Prostate gland (tissue), 2 donors: ENCODE results near the gene CSRNP3. TPM values are rescaled to one million over a fixed set of nuclear protein-coding genes. Genes with fewer than 3 reads are reported as not detected.

ENCODE experiments used
- DNase-seq: peaks from one replicate; pipeline ENCODE4 v3.0.0-alpha.2; 2019; ENCODE audit warnings: low spot score
- H3K27ac ChIP-seq, 2 donors: fragments of 200-600 bp; sonication (generic); 2 replicates each; pipeline ENCODE4 v1.5.1; 2017 to 2019
- H3K27me3 ChIP-seq: fragments of 200-600 bp; sonication (generic); replicated peaks from 2 replicates; pipeline ENCODE4 v1.5.1; 2019; ENCODE audit not compliant: insufficient read depth
- H3K36me3 ChIP-seq, 2 donors: fragments of 200-600 bp; sonication (generic); 1 replicate in 1 of 2; 2 replicates in 1 of 2; pipeline versions ENCODE4 v1.5.1 to v1.8.1; 2017 to 2019
- H3K4me1 ChIP-seq: fragments of 200-600 bp; sonication (generic); replicated peaks from 2 replicates; pipeline ENCODE4 v1.5.1; 2019
- H3K4me3 ChIP-seq, 2 donors: fragments of 200-600 bp; sonication (generic); 2 replicates each; pipeline ENCODE4 v1.5.1; 2017 to 2019
- H3K9me3 ChIP-seq: fragments of 200-600 bp; sonication (generic); 2 replicates; pipeline ENCODE4 v1.5.1; 2017
- CTCF ChIP-seq, 4 experiments: fragments of 200-600 bp in 2 of 4; fragments of 450-650 bp in 2 of 4; sonication (generic) in 2 of 4; IDR thresholded peaks; 1 replicate in 3 of 4; 2 replicates in 1 of 4; pipeline ENCODE4 v1.5.1; 2016 to 2019; ENCODE audit warnings: antibody characterized with exemption in 4 of 4, mild to moderate bottlenecking in 2 of 4, moderate library complexity in 2 of 4
- POLR2A ChIP-seq: fragments of 450-650 bp; IDR thresholded peaks from one replicate; pipeline ENCODE4 v1.6.1; 2016; ENCODE audit warnings: antibody characterized with exemption, mild to moderate bottlenecking
- POLR2AphosphoS5 ChIP-seq: sonication (generic); formaldehyde crosslinking; IDR thresholded peaks from one replicate; pipeline ENCODE4 v1.6.1; 2017; ENCODE audit warnings: antibody characterized with exemption
- WGBS: methylation state at CpG from one replicate; pipeline ENCODE4 v1.1.5; 2018; 5-methylcytosine and 5-hydroxymethylcytosine counted together
- intact Hi-C: fragments of 100-400 bp; cut with DNase I; formaldehyde crosslinking; loops from one replicate; pipeline ENCODE4 v1.14.2; 2022
- total RNA-seq, 2 donors: library from RNA; depleted of rRNA; stranded (reverse); fragments of >200 nt; gene quantifications; one replicate each; pipeline ENCODE4 v1.1.0, GENCODE V29; 2016

Gene CSRNP3
- total RNA-seq, 2 donors from 2014 or later: 3.3 to 4.0 TPM

- H3K27me3 ChIP-seq: no peaks in the 10 kb centered on the region
- intact Hi-C loops: no loop called here
- no peaks in the 10 kb centered on the region for H3K4me1 ChIP-seq
- no peaks in the 10 kb centered on the region for H3K9me3 ChIP-seq
- H3K36me3 ChIP-seq: no peaks in the 10 kb centered on the region
- H3K4me3 ChIP-seq: no peak overlapping the region
- WGBS: 70% methylated on average over 6 of the region's 6 CpGs
- no peak overlapping the region for H3K27ac ChIP-seq
- DNase-seq: no peak
- TF ChIP-seq POLR2AphosphoS5 (no peak), POLR2A (no peak), CTCF (IDR thresholded peaks at IDR 0.05) (no peak)
These were observed 125.4 kb downstream of the CSRNP3 start for GRCh38 chr2:165594935-165595255.

- Histone ChIP-seq H3K36me3 (no peaks in the 10 kb centered on the region), H3K9me3 (no peaks in the 10 kb centered on the region), H3K4me1 (no peaks in the 10 kb centered on the region), H3K4me3 (no peak overlapping the region), H3K27ac (no peak overlapping the region), H3K27me3 (no peaks in the 10 kb centered on the region)
- WGBS: 89% methylated on average over 3 of the region's 3 CpGs
- TF ChIP-seq POLR2A (no peak), CTCF (IDR thresholded peaks at IDR 0.05) (no peak), POLR2AphosphoS5 (no peak)
- DNase-seq: no peak
- intact Hi-C loops: no loop called here
These were observed 127.3 kb downstream of the CSRNP3 start for GRCh38 chr2:165596788-165597187.

GRCh38 chr2:165601065-165601830, 131.8 kb downstream of the CSRNP3 start:
- no peak overlapping the region for H3K4me3 ChIP-seq
- WGBS: 96% methylated on average over 1 of the region's 1 CpG
- H3K9me3 ChIP-seq: no peaks in the 10 kb centered on the region
- TF ChIP-seq POLR2AphosphoS5 (no peak), CTCF (IDR thresholded peaks at IDR 0.05) (no peak), POLR2A (no peak)
- H3K36me3 ChIP-seq: no peaks in the 10 kb centered on the region
- intact Hi-C loops: no loop called here
- H3K4me1 ChIP-seq: no peaks in the 10 kb centered on the region
- DNase-seq: no peak
- no peaks in the 10 kb centered on the region for H3K27me3 ChIP-seq
- no peak overlapping the region for H3K27ac ChIP-seq

GRCh38 chr2:165601928-165602521, 132.5 kb downstream of the CSRNP3 start:
- TF ChIP-seq POLR2AphosphoS5 (peak; percentile 32), POLR2A (no peak)
- intact Hi-C loops: no loop called here
- Histone ChIP-seq H3K36me3 (no peaks in the 10 kb centered on the region), H3K4me1 (no peaks in the 10 kb centered on the region), H3K4me3 (no peak overlapping the region), H3K9me3 (no peaks in the 10 kb centered on the region), H3K27ac (no peak overlapping the region), H3K27me3 (no peaks in the 10 kb centered on the region)
- no peak for DNase-seq
- WGBS: 22% methylated on average over 3 of the region's 3 CpGs

GRCh38 chr2:165609672-165610071, 140.2 kb downstream of the CSRNP3 start:
- Histone ChIP-seq H3K4me1 (no peaks in the 10 kb centered on the region), H3K9me3 (no peaks in the 10 kb centered on the region), H3K27me3 (no peaks in the 10 kb centered on the region), H3K4me3 (no peak overlapping the region), H3K27ac (no peak overlapping the region), H3K36me3 (no peaks in the 10 kb centered on the region)
- WGBS: 53% methylated on average over 6 of the region's 6 CpGs
- TF ChIP-seq POLR2AphosphoS5 (no peak), CTCF (IDR thresholded peaks at IDR 0.05) (no peak), POLR2A (no peak)
- DNase-seq: no peak
- intact Hi-C loops: no loop called here
